ENCODE results near the gene COL16A1.

DNA sequence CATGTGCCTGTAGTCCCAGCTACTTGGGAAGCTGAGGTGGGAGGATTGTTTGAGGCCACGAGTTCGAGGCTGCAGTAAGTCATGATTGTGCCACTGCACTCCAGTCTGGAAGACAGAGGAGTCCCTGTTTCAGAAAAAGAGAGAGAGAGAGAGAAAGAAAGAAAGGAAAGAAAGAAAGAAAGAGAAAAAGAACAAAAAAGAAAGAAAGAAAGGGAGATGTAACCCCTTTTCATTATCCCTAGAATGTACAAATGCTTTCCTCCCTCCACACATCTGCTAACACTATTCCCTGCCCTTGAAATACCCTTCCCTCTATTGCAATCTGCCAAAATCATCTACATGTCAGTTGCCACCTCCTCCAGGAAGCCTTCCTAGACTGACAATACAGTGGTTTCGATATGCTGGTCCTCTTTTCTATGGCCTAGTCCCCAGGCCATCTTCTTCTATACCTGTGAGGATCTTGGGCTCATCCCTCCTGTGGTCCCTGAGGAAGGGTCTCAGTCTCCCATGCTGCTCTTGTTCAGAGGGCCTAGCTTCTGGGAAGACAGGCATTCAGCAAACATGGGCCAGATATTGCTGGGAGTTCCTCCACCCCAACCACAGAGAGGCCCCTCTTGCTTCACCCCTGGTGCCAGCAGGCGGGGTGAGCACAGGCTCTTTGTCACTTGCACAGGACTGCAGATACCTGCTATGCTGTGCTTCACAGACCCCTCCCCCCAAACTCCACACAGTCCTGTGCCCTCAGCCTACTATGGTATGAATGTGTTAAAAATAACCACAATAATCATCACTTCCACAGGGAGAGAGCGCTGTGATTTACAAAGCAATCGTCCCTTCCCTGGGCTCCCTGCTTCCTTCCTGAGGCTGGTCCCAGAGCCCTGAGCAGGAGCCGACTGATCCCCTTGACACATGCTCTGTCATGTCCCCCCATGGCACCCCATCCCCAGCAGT, 46.2 kb upstream of the COL16A1 start:
- TF ChIP-seq YY1 (IDR thresholded peaks at IDR 0.05; ENCODE audit: low read depth) (no peak), RAD21 (IDR thresholded peaks at IDR 0.05; ENCODE audit: low read length) (no peak), EP300 (IDR thresholded peaks at IDR 0.05; ENCODE audit: borderline replicate concordance in 1 of 2, low read depth in 1 of 2, low read length in 1 of 2) (no peak), TCF12 (IDR thresholded peaks at IDR 0.05) (no peak)
- TF ChIP-seq, protein P1, sequence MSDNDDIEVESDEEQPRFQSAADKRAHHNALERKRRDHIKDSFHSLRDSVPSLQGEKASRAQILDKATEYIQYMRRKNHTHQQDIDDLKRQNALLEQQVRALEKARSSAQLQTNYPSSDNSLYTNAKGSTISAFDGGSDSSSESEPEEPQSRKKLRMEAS (IDR thresholded peaks at IDR 0.05; ENCODE audit: low read depth): no peak
- TF ChIP-seq, protein P2, sequence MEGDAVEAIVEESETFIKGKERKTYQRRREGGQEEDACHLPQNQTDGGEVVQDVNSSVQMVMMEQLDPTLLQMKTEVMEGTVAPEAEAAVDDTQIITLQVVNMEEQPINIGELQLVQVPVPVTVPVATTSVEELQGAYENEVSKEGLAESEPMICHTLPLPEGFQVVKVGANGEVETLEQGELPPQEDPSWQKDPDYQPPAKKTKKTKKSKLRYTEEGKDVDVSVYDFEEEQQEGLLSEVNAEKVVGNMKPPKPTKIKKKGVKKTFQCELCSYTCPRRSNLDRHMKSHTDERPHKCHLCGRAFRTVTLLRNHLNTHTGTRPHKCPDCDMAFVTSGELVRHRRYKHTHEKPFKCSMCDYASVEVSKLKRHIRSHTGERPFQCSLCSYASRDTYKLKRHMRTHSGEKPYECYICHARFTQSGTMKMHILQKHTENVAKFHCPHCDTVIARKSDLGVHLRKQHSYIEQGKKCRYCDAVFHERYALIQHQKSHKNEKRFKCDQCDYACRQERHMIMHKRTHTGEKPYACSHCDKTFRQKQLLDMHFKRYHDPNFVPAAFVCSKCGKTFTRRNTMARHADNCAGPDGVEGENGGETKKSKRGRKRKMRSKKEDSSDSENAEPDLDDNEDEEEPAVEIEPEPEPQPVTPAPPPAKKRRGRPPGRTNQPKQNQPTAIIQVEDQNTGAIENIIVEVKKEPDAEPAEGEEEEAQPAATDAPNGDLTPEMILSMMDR (IDR thresholded peaks at IDR 0.05): no peak
- TF ChIP-seq, protein P3, sequence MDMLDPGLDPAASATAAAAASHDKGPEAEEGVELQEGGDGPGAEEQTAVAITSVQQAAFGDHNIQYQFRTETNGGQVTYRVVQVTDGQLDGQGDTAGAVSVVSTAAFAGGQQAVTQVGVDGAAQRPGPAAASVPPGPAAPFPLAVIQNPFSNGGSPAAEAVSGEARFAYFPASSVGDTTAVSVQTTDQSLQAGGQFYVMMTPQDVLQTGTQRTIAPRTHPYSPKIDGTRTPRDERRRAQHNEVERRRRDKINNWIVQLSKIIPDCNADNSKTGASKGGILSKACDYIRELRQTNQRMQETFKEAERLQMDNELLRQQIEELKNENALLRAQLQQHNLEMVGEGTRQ (IDR thresholded peaks at IDR 0.05; ENCODE audit: borderline replicate concordance, low read depth, low read length): no peak
- TF ChIP-seq, protein P4, sequence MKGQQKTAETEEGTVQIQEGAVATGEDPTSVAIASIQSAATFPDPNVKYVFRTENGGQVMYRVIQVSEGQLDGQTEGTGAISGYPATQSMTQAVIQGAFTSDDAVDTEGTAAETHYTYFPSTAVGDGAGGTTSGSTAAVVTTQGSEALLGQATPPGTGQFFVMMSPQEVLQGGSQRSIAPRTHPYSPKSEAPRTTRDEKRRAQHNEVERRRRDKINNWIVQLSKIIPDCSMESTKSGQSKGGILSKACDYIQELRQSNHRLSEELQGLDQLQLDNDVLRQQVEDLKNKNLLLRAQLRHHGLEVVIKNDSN (IDR thresholded peaks at IDR 0.05; ENCODE audit: borderline replicate concordance, low read depth): no peak

All from SK-N-SH (cell line).